Muscle of back (tissue), 13 donors: ENCODE measurements around the gene ZNF146. TPM values are rescaled to one million over a fixed set of nuclear protein-coding genes. Genes with fewer than 3 reads are reported as not detected.
"Not testable (repeated sequence)": the region's sequence is repeated elsewhere in the genome, so short reads cannot be mapped to it uniquely, and the experiment has no call there.

Experiments used
- DNase-seq, 3 donors: peaks; one replicate each; pipeline versions ENCODE4 v3.0.0 to v3.0.0-alpha.2; 2013
- long read RNA-seq, 9 donors: transcript quantifications; one replicate each; lab custom pipeline, GENCODE V29; 2026
- polyA plus RNA-seq, 10 donors: library from polyadenylated mRNA; unstranded; fragments of 120-200 nt; gene quantifications; one replicate each; pipeline ENCODE4 v1.2.1, GENCODE V29; 2013; ENCODE audit not compliant: insufficient read length in 10 of 10

Gene ZNF146
- 10 to 100 TPM; 55.7 to 79.3 (median 72.1) TPM for polyA plus RNA-seq
- long read RNA-seq, donor 1, transcript ZNF146-202 (3 exons, 3,780 nt), result minor isoform, 6 of 29 reads
- long read RNA-seq, donor 1, transcript ZNF146-201 (4 exons, 3,326 nt), result major isoform, 7 of 29 reads
- long read RNA-seq, donor 1, partial matches to known transcripts, result 14 of 29 reads
- long read RNA-seq, donor 1, other reads (novel, unspliced or antisense), result 0 of 29 reads
- long read RNA-seq, donor 2, partial matches to known transcripts, result 0 of 6 reads
- long read RNA-seq, donor 2, other reads (novel, unspliced or antisense), result 0 of 6 reads
- long read RNA-seq, donor 3, result 0 reads
- long read RNA-seq, donor 4, transcript ZNF146-201 (4 exons, 3,326 nt), result major isoform, 13 of 18 reads
- long read RNA-seq, donor 4, partial matches to known transcripts, result 0 of 18 reads
- long read RNA-seq, donor 4, other reads (novel, unspliced or antisense), result 0 of 18 reads
- long read RNA-seq, donor 5, transcript ZNF146-201 (4 exons, 3,326 nt), result major isoform, 8 of 17 reads
- long read RNA-seq, donor 5, transcript ZNF146-202 (3 exons, 3,780 nt), result minor isoform, 7 of 17 reads
- long read RNA-seq, donor 5, partial matches to known transcripts, result 0 of 17 reads
- long read RNA-seq, donor 5, other reads (novel, unspliced or antisense), result 0 of 17 reads
- long read RNA-seq, donor 6, transcript ZNF146-201 (4 exons, 3,326 nt), result major isoform, 6 of 15 reads
- long read RNA-seq, donor 6, transcript ZNF146-202 (3 exons, 3,780 nt), result major isoform, 6 of 15 reads
- long read RNA-seq, donor 6, partial matches to known transcripts, result 0 of 15 reads
- long read RNA-seq, donor 6, other reads (novel, unspliced or antisense), result 0 of 15 reads
- long read RNA-seq, donor 7, transcript ZNF146-202 (3 exons, 3,780 nt), result major isoform, 11 of 16 reads
- long read RNA-seq, donor 7, partial matches to known transcripts, result 0 of 16 reads
- long read RNA-seq, donor 7, other reads (novel, unspliced or antisense), result 0 of 16 reads
- long read RNA-seq, donor 8, transcript ZNF146-201 (4 exons, 3,326 nt), result major isoform, 10 of 15 reads
- long read RNA-seq, donor 8, partial matches to known transcripts, result 0 of 15 reads
- long read RNA-seq, donor 8, other reads (novel, unspliced or antisense), result 0 of 15 reads
- long read RNA-seq, donor 9, partial matches to known transcripts, result 0 of 4 reads
- long read RNA-seq, donor 9, other reads (novel, unspliced or antisense), result 0 of 4 reads

DNA sequence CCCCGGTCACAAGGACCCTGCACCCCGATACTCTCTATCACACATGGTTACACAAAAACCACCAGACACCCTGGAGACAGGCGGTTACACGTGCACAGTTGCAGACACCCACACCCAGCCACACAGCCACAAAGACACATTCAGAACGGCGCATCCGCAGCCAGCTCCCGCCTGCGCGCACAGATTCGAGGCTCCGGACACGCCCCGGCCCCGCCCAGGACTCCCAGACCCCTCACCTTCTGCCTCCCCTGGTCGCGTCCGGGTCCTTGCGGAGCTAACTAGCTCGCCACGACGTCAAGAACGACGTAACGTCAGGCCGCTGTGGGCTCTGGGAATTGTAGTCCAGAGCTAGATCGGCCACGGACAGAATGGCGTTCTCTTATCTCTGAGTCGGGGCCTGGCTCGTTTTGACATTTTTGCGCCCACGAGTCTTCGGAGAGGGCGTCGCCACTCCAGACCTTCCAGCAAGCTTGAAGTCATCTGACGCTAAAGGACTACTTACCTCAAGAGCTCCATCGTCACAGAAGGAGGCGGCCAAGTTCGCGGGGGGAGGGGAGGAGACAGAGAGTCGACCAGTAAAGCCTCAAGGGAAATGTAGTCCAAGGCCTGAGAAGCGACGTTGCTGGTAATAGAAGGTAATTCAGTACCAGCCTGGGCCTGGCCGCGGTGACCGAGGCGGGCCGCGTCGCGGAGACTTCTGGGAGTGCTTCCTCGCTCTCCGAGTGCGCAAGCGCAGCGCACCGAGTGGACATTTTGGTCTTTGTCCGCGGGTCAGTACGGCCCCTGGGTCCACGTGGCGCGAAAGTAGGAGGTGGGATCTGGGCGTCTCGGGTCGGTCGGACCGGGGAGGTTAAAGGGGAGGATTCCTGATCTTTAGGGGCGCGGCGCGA, at the start of gene ZNF146, which contains the start of gene ZNF565:
Gene ZNF146 (plus strand): TSS at position 721 of the 890 bp plus-strand sequence. CDS start 21,335 bp downstream, outside the sequence.
Gene ZNF565 (minus strand): TSS at position 280 of the 890 bp plus-strand sequence. CDS start 12,680 bp downstream, outside the sequence.
- peak; percentile 98 to 99 (median 99) for DNase-seq

DNA sequence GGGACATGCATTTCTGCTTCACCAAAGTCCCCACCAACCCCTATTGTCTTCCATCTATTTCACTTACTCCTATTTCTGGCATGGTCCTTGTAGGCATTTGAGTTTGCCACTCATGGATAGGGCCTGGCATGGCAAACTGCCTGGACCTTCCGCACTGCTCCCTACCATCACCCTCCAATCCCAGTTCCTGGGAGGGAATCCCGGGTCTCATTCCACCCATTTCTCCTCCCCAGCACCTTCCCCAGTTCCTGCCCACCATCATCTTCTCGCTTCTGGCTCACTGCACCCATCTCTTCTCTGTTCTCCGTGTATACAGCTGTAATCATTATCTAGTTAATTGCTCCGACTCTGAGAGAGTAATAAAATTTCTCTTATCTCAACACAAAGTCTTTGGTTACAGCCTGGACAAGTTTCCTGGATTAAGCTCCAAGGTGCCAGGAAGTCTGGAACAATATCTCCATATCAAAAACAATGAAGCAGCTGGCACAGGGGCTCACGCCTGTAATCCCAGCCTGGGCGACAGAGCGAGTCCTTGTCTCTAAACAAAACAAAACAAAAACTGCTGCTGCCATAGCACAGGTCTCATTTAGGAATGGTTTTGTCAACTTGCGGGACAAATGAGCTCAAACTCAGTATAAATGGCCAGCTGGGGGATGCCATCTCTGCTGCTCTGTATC, 45.7 kb upstream of the ZNF146 start:
- peak in 1 of 3 donors; percentile 33 for DNase-seq

DNA sequence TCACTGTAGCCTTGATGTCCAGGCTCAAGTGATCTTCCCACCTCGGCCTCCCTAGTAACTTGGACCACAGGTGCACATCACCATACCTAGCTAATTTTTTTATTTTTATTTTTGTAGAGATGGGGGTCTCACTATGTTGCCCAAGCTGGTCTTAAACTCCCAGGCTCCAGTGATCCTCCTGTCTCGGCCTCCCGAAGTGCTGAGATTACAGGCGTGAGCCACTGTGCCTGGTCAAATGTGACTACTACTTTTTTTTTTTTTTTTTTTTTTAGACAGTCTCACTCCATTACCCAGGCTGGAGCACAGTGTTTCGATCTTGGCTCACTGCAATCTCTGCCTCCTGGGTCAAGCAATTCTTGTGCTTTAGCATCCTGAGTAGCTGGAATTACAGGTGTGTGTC, 42.1 kb upstream of the ZNF146 start:
- no peak for DNase-seq

DNA sequence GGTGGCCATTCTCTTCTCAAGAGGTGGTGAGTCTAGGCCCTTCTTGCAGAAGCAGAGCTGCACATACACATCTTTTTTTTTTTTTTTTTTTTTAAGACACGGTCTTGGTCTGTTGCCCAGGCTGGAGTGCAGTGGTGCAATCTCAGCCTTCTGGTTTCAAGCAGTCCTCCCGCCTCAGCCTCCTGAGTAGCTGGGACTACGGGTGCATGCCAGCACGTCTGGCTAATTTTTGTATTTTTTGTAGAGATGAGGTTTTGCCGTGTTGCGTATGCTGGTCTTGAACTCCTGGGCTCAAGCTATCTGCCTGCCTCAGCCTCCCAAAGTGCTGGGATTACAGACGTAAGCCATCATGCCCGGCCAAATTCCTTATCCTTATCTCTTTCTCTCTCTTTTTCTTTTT, 41.1 kb upstream of the ZNF146 start:
- not testable (repeated sequence) for DNase-seq

DNA sequence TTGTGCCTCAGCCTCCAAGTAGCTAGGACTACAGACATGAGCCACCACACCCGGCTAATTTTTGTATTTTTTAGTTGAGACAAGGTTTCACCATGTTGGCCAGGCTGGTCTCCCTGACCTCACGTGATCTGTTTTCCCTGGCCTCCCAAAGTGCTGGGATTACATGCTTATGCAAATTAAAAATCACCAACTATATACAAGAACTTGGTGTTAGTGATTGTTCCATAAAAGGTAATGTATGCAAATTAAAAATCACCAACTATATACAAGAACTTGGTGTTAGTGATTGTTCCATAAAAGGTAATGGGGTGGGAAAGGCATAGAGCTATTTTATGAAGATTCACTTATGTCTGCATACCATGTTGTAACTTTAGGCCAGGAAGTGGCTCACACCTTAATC, 35.8 kb upstream of the ZNF146 start:
- not testable (repeated sequence) for DNase-seq

DNA sequence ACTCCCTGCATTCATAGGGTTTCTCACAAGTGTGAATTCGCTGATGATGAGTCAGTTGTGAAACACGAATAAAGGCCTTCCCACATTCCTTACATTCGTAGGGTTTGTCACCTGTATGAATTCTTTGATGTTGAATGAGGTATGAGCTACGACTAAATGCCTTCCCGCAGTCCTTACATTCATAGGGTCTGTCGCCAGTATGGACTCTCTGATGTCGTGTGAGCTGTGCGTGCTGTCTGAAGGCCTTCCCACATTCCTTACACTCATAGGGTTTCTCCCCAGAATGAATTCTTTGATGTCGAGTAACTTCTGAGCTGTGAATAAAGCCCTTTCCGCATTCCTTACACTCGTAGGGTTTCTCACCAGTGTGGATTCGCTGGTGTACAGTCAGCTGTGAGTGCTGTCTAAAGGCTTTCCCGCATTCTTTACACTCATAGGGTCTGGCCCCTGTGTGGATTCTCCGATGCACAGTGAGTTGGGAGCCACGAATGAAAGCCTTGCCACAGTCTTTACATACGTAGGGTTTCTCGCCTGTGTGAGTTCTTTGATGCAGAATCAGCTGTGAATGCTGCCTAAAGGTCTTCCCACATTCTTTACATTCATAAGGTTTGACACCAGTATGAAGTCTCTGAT, 32.2 kb upstream of the ZNF146 start:
- DNase-seq, result peak in 2 of 3 donors; percentile 12 to 81

DNA sequence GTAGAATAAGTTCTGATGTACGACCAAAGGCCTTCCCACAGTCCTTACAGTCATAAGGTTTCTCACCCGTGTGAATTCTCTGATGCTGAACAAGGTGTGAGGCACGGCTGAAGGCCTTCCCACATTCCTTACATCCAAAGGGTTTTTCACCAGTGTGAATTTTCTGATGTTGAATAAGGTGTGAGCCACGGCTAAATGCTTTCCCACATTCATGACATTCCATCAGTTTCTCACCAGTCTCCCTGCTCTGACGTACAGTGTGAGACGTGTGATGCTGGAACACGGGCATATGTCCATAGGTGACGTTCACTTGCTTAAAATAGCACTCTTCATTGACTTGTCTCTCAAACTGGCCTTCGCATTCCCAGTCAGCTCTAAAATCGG, 31.7 kb upstream of the ZNF146 start:
- peak; percentile 11 to 53 (median 24) for DNase-seq

DNA sequence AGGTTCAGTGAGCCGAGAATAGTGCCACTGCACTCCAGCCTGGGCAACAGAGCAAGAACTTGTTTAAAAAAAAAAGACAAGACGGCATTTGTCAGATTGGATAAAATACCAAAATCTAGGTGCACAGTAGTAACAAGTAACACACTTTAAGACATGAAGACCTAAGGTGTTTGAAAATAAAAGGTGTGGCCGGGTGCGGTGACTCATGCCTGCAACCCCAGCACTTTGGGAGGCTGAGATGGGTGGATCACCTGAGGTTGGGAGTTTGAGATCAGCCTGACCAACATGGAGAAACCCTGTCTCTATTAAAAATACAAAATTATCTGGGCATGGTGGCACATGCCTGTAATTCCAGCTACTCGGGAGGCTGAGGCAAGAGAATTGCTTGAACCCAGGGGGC, 28.2 kb upstream of the ZNF146 start:
- not testable (repeated sequence) for DNase-seq

DNA sequence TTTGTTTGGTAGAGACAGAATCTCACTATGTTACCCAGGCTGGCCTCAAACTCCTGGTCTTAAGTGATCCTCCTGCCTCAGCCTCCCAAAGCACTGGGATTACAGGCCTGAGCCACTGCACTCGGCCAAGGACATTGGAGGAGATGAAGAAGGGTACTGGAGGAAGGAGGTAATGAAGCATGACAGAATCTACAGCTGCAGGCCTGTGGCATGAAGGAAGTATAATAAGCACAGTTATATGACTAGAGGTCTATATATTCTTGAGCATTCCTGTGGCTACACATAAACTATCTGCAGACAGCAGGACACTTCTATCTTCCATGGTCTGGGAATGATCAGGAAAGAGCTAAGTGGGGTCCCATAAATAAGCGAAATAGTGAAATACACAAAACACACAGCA, 18.7 kb upstream of the ZNF146 start:
- DNase-seq, result no peak

DNA sequence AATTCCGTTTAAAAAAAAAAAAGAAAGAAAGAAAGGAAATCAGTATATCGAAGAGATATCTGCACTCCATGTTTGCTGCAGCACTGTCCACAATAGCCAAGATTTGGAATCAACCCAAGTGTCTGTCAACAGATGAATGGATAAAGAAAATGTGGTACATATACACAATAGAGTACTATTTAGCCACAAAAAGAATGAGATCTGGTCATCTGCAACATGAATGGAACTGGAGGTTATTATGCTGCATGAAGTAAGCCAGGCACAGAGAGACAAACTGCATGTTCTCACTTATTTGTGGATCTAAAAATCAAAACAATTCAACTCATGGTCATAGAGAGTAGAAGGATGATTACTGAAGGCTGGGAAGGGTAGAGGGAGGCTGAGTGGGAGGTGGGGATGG, 16.8 kb upstream of the ZNF146 start:
- DNase-seq, result no peak

DNA sequence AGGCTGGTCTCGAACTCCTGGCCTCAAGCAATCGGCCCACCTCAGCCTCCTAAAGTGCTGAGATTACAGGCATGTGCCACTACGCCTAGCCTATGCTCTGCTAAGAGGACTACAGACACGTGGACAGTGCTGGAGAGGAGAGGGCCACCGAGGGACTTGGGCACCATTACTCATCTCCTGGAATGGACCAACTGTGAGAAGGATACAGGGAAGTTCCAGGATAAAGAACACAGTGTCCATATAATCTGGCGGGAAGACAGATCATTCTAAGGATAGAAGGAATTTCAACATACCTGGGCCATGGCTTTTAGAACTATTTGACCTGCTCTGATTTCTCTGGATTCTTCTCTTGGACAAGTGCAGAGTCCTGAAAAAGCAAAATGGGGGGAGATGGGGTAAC, 13.2 kb upstream of the ZNF146 start:
- DNase-seq, result no peak

DNA sequence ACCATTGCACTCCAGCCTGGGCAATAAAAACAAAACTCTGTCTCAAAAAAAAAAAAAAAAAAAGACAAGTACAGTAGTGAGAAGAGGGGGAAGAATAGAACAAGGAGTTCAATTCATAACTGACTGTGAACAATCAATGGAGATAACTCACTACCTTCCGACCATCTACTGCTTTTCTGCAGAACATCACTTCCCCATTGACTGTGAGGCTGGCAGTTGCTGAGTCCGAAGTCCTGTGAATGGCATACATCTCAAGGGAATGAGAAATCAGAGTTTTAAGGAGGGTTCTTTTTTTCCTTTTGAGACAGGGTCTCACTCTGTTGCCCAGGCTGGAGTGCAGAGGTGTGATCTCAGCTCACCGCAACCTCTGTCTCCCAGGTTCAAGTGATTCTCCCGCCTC, 11.6 kb upstream of the ZNF146 start:
- DNase-seq, result no peak

DNA sequence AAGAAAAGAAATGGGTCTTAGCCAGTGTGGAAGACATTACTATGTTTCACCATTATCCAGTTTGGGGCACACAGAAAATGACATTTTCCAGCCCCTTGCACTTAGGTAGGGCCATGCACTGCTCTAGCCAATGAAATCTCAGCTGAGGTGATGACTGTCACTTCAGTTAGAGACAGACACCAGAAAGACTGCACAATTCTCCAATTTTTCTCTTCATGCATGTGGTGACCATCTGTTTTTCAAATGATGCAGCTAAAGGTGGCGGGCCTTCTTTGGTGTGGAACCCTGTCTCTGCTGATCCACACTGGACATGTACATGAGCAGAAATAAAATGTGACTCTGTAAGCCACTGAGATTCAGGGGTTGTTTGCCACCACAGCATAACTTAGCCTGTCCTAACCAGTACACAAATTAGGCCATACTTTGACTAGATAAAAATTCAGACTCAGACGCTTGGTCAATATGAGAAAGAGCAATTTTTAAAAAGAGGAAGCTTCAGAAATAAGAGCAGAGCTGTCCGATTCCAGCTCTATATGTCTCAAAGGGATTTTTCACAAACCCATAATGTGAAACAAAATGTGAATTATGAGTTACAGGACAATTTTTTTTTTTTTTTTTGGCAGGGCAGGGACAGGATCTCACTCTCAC, 7.2 kb upstream of the ZNF146 start:
- no peak for DNase-seq

DNA sequence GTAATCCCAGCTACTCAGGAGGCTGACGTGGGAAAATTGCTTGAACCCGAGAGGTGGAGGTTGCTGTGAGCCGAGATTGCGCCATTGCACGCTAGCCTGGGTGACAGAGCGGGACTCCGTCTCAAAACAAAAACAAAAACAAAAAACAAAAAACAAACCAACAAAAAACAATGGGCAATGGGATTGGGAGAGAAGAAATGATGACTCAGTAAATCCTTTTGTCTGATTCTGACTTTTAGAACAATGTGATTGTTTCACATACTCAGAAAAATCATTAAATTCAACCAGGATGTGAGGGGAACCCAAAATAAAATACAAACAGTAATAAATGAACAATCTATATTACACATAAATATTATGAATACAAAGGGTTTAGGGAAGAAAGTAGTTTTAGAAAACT, 5.5 kb upstream of the ZNF146 start:
- DNase-seq, result no peak

DNA sequence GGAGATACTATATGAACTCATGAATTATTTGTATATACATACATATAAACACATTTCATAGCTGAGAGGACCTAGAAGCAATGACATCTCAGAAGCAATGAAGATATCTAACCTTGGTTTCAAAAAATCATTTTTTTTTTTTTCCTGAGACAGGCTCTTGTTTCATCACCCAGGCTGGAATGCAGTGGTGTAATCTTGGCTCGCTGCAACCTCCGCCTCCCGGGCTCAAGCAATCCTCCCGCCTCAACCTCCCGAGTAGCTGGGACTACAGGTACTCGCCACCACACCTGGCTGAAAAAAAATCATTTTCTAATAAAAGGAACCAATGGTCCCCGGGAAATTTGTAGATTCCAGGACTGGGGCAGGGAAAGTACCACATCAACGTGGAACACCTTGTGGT, 4.4 kb upstream of the ZNF146 start:
- DNase-seq, result no peak

DNA sequence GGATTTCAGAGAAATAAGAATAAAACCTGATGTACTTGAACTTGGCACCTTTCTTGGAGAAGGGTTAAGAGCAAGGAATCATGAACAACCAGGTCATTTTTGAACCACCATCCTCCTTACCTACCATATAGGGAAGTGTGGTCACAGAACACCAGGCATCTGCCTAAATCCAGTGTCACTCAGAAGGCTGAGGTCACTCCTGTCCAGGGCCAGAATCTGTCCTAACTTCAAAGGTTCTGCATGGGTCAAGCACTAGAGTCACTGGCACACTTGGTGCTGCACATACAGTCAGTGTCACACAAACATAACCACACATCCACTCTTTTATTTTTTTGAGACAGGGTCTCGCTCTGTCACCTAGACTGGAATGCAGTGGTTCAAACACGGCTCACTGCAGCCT, 2.0 kb upstream of the ZNF146 start:
- DNase-seq, result peak in 1 of 3 donors; percentile 12

DNA sequence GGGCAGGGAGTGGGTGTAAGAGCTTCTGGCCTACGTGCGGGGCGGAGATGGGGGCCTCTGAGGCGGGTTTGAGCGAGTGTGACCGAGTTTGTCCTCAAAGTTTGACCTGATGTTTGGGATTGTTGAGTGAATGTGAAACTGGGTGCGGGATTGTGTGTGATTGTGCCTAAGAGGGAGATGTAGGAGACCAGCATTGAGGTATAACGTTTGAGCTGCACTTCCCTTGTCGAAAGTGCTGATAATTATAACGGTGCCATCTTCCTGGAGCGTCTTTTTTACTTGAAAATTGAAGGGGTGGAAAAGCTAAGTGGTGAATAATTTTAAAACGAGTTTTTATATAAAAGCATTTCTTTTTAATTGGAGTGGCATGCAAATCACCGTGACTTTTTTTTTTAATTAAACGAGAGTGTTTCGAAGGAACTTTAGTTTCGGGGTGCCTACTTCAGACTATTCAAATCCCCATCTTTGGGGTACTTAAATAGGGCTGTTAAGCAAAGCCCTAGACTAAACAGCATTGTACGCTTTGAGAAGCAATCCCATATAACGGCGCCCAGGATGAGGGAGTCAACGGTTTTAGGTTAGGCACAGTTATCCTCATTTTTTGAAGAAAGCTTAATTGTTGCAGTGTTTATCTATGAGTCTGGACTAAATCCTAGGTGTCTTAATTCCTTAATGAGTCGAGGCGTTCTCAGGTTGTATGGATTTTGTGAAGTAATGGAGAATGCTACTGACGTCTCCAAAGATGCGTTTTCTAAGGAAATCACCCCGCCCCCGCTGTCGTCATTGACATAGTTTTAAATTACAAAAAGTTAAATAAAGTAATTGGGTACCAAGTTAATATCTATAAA, 594 bp downstream of the ZNF146 start:
- peak; percentile 21 to 82 (median 62) for DNase-seq

DNA sequence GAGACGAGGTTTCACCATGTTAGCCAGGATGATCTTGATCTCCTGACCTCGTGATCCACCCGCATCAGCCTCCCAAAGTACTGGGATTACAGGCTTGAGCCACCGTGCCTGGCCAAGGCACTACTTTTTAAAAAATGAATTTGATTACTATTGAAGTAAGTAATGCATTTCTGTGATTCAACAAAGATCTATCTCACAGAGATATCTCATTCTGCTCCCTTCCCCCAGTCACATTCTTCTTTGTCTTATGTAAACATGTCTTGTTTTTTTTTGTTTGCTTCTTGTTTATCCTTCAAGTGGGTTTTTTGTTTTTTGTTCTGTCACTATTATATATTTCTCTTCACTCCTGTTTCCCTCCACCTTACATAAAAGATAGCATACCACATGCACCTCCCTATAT, 6.6 kb downstream of the ZNF146 start:
- DNase-seq, result no peak
